Activated naive CD4-positive, alpha-beta T cell treated with anti-CD3 and anti-CD28 coated beads for 36 hours (primary cell): ENCODE measurements around the gene STEAP1B. TPM values are rescaled to one million over a fixed set of nuclear protein-coding genes. Genes with fewer than 3 reads are reported as not detected.
"Not testable (repeated sequence)": the region's sequence is repeated elsewhere in the genome, so short reads cannot be mapped to it uniquely, and the experiment has no call there.

ENCODE experiments used
- CTCF ChIA-PET: fragments of 350-600 bp; sonication (Branson Sonifier 250); formaldehyde crosslinking; loops from one replicate; lab custom pipeline; 2021; ENCODE audit warnings: antibody characterized with exemption; lab: Charles Lee
- DNase-seq: peaks from one replicate; pipeline ENCODE4 v3.0.0-alpha.2; 2020
- H3K27ac Mint-ChIP-seq: one replicate; pipeline ENCODE4 v1.8.0; 2021; ENCODE audit warnings: mild to moderate bottlenecking, mixed read lengths
- H3K27me3 Mint-ChIP-seq: one replicate; pipeline ENCODE4 v1.8.0; 2021; ENCODE audit warnings: low read depth, mixed read lengths
- H3K36me3 Mint-ChIP-seq: one replicate; pipeline ENCODE4 v1.8.0; 2021; ENCODE audit warnings: low read depth, mixed read lengths
- H3K4me1 Mint-ChIP-seq: one replicate; pipeline ENCODE4 v1.8.0; 2021; ENCODE audit warnings: low read depth, mixed read lengths
- H3K4me3 Mint-ChIP-seq: one replicate; pipeline ENCODE4 v1.8.0; 2021; ENCODE audit warnings: mild to moderate bottlenecking, moderate library complexity, mixed read lengths
- H3K9me3 Mint-ChIP-seq: one replicate; pipeline ENCODE4 v1.8.0; 2021; ENCODE audit warnings: mixed read lengths
- intact Hi-C: fragments of 100-400 bp; cut with micrococcal nuclease; formaldehyde crosslinking; loops from one replicate; pipeline ENCODE4 v1.15.1; 2023
- total RNA-seq, 2 experiments: library from RNA; stranded (reverse); gene quantifications; one replicate each; pipeline ENCODE4 v1.2.3, GENCODE V29; 2021

The STEAP1B gene
- total RNA-seq, 2 experiments from 2014 or later: 0.19 TPM; not detected in 1

DNA sequence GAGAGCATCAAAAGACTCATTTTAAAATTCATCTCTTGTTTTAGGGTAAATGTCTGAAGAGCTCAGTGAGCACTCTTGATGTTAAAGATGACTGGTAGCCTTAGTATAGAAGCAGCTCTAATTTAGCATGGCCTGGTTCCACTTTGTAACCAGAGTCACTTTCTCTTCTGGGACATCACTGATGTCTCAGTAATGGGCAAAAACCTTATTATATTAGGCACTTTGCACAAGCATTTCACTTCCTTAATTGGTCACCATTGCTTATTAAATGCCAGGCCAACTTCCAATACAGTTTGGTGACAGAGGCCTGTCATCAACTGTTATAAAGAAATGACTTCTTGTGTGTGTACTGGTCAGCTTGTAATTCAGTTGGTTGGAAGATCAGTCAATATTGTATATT is 53.0 kb downstream of the STEAP1B start:
- no peak overlapping the region for H3K27ac Mint-ChIP-seq
- peaks cover 14% of the 10 kb centered on the region for H3K27me3 Mint-ChIP-seq
- no peak overlapping the region for H3K4me3 Mint-ChIP-seq
- H3K9me3 Mint-ChIP-seq: no peaks in the 10 kb centered on the region
- DNase-seq: no peak
- CTCF ChIA-PET: no interaction called here
- H3K36me3 Mint-ChIP-seq: no peaks in the 10 kb centered on the region
- peaks cover 18% of the 10 kb centered on the region for H3K4me1 Mint-ChIP-seq
- intact Hi-C loops: loop anchor here (2.0 to 5.0 kb wide), 3 partner anchors 216 to 1145 kb away; no protein-coding TSS in a partner anchor

DNA sequence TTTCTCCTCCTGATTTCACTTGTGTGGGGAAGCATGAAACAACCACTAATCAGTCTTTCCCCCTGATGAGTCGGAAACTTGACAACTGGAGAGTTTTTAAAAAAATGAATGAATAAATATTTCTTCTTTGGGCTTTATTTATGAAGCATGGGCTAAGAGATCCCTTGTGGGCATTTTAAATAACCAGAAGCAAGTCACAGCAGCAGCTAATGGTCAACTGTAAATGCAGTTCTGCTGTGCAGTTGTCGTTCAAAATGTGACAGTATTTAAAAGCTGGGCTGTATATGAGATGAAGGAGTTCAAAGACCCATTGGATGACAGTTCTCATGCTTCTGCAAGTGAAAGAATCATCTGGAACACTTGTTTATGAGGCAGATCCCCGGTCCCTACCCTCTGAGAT is 54.1 kb downstream of the STEAP1B start:
- H3K27me3 Mint-ChIP-seq: peaks cover 5% of the 10 kb centered on the region
- intact Hi-C loops: loop anchor here (2.0 to 5.0 kb wide), 3 partner anchors 217 to 1146 kb away; no protein-coding TSS in a partner anchor
- no peaks in the 10 kb centered on the region for H3K9me3 Mint-ChIP-seq
- CTCF ChIA-PET: interaction anchor here (0.5 to 0.9 kb wide), 3 partner anchors 10 to 336 kb away, joined by 3 to 4 read pairs (median 4); no protein-coding TSS in a partner anchor
- DNase-seq: no peak
- H3K4me3 Mint-ChIP-seq: no peak overlapping the region
- no peak overlapping the region for H3K27ac Mint-ChIP-seq
- no peaks in the 10 kb centered on the region for H3K36me3 Mint-ChIP-seq
- H3K4me1 Mint-ChIP-seq: peaks cover 18% of the 10 kb centered on the region

DNA sequence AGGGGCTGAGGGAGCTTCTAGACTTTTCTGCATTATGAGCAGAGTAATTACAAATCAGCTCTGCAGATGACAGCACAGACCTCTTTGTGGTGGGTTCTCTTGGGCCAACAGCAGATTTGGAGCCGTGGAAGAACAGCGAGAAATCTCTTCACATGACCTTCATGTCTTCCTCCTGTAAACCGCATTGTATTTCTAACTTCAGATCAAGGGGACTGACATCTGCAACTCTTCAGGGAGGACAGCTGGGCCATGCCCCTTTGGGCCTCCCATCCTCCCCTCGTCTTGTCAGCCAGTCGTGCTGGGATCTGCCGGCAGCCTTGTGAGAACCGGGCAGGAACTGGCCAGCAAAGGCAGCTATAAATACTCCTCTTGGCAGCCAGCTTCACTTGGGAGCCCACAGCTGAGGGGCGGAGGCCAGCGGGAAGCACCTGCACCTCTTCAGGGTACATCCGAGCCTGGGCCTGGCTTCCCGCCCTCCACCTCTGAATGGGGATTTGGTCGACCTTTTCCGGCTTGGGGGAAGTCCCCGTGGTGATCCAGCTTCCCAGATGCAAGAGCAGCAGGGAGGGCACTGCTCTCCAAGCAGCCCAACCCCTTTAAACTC is 54.7 kb downstream of the STEAP1B start:
- peak; percentile 24 for DNase-seq
- Mint-ChIP-seq H3K36me3 (no peaks in the 10 kb centered on the region), H3K4me3 (no peak overlapping the region), H3K27ac (no peak overlapping the region), H3K27me3 (peaks cover 3% of the 10 kb centered on the region), H3K9me3 (no peaks in the 10 kb centered on the region), H3K4me1 (peaks cover 18% of the 10 kb centered on the region)
- CTCF ChIA-PET: interaction anchor here (0.5 to 1.1 kb wide), 4 partner anchors 10 to 335 kb away, joined by 3 to 4 read pairs (median 4); no protein-coding TSS in a partner anchor
- intact Hi-C loops: loop anchor here (5.0 kb wide), 2 partner anchors 927 to 1147 kb away; no protein-coding TSS in a partner anchor

DNA sequence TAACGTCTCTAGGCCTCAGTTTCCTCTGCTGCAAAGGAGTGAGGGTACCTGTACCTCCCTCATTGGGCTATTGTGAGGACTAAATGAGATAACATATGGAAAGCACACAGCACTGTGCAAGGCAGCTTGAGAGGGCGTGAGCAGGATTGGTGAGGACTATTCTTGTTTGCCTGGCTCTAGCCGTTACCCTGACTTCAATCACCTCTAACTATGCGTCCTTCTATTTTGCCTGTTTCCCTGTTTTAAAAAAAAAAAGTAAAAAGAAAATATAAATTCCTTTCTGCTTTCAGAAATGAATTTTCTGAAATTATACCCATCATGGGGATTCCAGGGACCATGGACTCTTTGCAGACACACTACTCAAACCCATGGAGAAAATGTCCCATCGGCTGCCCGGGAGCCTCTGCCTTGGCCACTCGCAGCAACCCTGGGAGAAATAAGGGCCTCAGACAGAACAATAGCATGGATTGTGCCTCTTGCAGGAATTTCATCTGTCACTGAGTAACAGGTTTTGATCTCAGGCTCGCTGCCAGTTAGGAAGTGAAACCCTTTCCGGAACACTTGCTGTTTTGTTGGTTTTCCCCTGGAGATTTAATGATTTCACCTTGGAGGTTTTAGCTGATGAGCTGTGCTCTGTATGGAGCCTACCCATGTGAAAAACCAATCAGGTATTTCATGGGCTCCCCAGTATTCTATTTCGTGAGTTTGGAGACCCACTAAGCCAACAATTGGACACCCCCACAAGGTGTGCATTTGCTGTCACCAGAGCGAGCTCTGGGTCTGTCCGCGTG is 55.6 kb downstream of the STEAP1B start:
- Mint-ChIP-seq H3K27me3 (peaks cover 3% of the 10 kb centered on the region), H3K4me3 (no peak overlapping the region), H3K36me3 (no peaks in the 10 kb centered on the region), H3K9me3 (no peaks in the 10 kb centered on the region), H3K27ac (no peak overlapping the region), H3K4me1 (peaks cover 18% of the 10 kb centered on the region)
- CTCF ChIA-PET: interaction anchor here (1.1 kb wide), 1 partner anchor 165 kb away, joined by 3 read pairs; no protein-coding TSS in a partner anchor
- intact Hi-C loops: no loop called here
- DNase-seq: no peak

DNA sequence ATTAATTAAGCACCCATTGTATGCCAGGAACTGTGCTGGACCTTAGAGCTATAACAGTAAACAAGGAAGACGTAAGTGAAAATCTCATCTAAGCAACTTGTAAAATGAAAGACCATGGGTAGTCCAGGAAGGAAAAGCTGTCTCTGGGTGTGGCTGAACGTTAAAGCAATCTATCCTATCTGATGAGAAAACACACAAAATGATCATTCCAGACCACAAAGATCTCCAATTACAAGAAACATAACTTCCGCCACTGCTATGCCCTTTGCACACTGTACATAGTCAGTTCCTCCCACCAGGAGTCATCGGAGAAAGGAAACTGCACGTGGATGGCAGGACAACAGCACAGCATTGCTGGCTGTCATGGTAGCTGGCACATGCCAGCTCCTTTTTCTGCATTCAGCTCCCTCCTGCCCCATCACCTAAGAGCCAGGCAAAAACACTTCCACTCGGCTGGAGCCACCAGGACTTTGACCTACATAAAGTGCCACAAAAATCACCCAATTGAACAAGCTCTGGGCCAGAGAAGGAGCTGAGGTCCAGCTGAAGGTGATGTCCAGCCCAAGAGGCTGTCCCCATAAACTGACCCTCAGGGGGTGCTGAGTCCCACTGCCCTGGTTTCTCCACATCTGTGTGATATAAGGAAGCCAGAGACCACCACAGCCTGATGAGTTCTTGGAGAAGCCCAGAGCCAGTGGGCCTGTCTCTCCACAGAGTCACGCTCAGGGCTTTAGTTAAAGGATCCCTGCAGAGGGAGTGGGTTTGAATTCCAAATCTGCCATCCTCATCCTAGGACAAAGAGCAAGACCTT is 56.4 kb downstream of the STEAP1B start:
- peaks cover 18% of the 10 kb centered on the region for H3K4me1 Mint-ChIP-seq
- H3K4me3 Mint-ChIP-seq: no peak overlapping the region
- intact Hi-C loops: no loop called here
- H3K36me3 Mint-ChIP-seq: no peaks in the 10 kb centered on the region
- no peak overlapping the region for H3K27ac Mint-ChIP-seq
- peaks cover 3% of the 10 kb centered on the region for H3K27me3 Mint-ChIP-seq
- no peaks in the 10 kb centered on the region for H3K9me3 Mint-ChIP-seq
- CTCF ChIA-PET: interaction anchor here (1.1 kb wide), 1 partner anchor 340 kb away, joined by 3 read pairs; no protein-coding TSS in a partner anchor
- DNase-seq: no peak

DNA sequence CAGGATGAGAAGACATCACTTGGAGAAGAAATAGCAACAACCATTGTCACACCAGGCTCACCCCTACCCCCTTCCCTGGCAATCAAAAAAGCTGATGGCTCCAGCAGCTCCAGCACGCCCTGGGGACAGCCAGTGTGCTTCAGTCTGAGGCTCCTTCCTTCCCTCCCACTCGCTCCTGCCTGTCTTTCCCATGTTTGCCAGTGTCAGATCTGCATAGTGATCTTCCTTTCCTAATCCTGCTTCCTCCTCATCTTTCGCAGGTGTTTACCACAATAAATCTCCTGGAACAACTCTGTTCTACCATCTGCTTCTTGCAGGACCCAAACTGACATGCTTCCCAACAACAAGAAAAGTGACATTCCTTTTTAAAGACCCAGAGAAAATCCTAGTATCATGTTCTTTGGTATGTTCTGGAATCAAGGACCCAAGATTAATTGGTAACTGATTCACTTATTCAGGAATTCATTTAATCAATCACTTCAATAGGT is 57.1 kb downstream of the STEAP1B start:
- Mint-ChIP-seq H3K36me3 (no peaks in the 10 kb centered on the region), H3K4me1 (peaks cover 18% of the 10 kb centered on the region), H3K27ac (no peak overlapping the region), H3K9me3 (no peaks in the 10 kb centered on the region), H3K27me3 (peaks cover 3% of the 10 kb centered on the region), H3K4me3 (no peak overlapping the region)
- CTCF ChIA-PET: interaction anchor here (0.6 to 1.1 kb wide), 2 partner anchors 122 to 339 kb away, joined by 3 read pairs; no protein-coding TSS in a partner anchor
- no peak for DNase-seq
- intact Hi-C loops: no loop called here

DNA sequence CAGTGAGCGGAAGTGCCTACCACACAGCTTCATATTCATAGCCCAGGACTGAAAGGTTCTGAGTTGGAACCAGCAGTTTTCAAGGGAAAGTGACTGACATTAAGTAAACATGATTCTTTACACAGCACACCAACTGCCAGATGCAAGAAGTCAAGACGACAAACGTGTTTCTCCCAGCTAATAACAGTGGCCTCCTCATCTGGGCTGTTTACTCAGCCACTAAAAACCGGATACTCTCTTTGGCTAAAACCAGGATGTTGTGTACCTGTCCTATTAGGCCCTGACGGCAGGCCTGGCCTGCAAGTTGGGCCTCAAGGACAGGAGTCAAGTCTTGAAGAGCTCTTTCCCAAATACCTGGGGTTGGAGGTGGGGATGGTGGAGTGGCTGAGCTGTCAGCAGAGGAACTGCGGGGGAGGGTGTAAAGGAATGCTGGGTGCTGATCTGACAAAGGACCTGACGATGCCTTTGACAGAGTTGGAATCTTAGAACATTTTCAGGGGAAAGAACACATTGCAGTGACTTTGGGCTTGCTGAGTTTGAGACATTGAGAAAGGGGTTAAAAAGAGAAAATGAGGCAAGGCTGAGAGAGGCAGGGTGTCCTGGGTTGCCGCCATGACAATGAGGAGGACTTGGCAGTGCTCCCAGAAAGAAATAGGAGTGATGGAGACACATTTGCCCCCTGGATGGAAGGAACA is 57.7 kb downstream of the STEAP1B start:
- Mint-ChIP-seq H3K27ac (no peak overlapping the region), H3K36me3 (no peaks in the 10 kb centered on the region), H3K4me1 (peaks cover 18% of the 10 kb centered on the region), H3K9me3 (no peaks in the 10 kb centered on the region), H3K27me3 (peaks cover 3% of the 10 kb centered on the region), H3K4me3 (no peak overlapping the region)
- DNase-seq: no peak
- CTCF ChIA-PET: interaction anchor here (0.6 to 1.1 kb wide), 3 partner anchors 122 to 339 kb away, joined by 3 to 4 read pairs (median 3); no protein-coding TSS in a partner anchor
- intact Hi-C loops: no loop called here

DNA sequence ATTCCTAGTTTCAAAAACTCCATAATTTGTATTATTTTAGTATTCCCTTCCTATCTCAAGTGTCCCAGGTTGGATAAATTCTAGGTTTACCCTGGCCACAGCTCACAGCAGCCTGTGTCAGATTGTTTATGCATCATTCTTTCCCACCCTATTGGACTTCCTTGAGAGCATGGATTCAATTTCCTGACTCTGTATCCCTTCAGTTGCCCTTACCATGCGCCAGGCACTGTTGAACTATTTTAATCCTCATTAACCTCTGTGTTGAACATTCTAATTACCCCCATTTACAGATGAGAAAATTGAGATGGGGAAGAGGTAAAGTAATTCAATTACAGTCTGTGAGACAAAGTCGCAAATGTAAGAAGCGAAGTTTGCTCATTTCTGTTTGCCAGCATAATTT is 58.8 kb downstream of the STEAP1B start:
- no peak overlapping the region for H3K4me3 Mint-ChIP-seq
- DNase-seq: no peak
- no peak overlapping the region for H3K27ac Mint-ChIP-seq
- CTCF ChIA-PET: no interaction called here
- intact Hi-C loops: no loop called here
- H3K4me1 Mint-ChIP-seq: peaks cover 18% of the 10 kb centered on the region
- no peaks in the 10 kb centered on the region for H3K36me3 Mint-ChIP-seq
- H3K27me3 Mint-ChIP-seq: peaks cover 3% of the 10 kb centered on the region
- H3K9me3 Mint-ChIP-seq: no peaks in the 10 kb centered on the region

DNA sequence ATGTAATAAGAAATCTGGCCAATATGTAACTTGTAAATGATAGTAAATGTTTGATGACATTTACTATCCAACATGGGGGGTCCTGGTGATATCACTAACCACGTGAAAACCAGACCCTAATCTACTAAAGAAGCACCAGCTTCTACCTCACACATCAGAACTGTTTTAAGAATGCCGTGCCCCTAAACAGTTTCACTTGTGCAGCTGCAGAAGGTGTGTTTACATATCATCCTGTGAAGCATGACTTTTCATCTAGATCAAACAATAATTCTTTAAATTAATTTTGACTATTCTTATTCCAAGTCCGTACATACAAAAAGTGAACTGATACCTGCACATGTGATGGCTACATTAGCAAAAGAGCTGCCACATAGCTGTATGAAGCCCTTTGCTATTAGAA is 61.0 kb downstream of the STEAP1B start:
- intact Hi-C loops: no loop called here
- Mint-ChIP-seq H3K36me3 (no peaks in the 10 kb centered on the region), H3K9me3 (no peaks in the 10 kb centered on the region), H3K27ac (no peak overlapping the region), H3K27me3 (peaks cover 3% of the 10 kb centered on the region), H3K4me1 (no peaks in the 10 kb centered on the region), H3K4me3 (no peak overlapping the region)
- DNase-seq: no peak
- CTCF ChIA-PET: interaction anchor here (0.6 to 1.4 kb wide), 3 partner anchors 8 to 24 kb away, joined by 3 read pairs; no protein-coding TSS in a partner anchor

DNA sequence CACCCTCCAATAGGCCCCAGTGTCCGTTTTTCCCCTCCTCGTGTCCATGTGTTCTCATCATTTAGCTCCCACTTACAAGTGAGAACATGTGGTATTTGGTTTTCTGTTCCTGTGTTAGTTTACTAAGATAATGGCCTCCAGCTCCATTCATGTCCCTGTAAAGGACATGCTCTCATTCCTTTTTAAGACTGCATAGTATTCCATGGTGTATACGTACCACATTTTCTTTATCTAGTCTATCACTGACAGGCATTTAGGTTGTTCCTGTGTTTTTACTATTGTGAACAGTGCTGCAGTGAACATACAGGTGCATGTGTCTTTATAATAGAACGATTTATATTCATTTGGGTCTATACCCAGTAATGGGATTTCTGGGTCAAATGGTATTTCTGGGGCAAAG is 63.4 kb downstream of the STEAP1B start:
- DNase-seq, H3K4me3 Mint-ChIP-seq, H3K9me3 Mint-ChIP-seq, intact Hi-C loops, CTCF ChIA-PET, H3K27ac Mint-ChIP-seq, H3K36me3 Mint-ChIP-seq, H3K4me1 Mint-ChIP-seq, H3K27me3 Mint-ChIP-seq: not testable (repeated sequence)

DNA sequence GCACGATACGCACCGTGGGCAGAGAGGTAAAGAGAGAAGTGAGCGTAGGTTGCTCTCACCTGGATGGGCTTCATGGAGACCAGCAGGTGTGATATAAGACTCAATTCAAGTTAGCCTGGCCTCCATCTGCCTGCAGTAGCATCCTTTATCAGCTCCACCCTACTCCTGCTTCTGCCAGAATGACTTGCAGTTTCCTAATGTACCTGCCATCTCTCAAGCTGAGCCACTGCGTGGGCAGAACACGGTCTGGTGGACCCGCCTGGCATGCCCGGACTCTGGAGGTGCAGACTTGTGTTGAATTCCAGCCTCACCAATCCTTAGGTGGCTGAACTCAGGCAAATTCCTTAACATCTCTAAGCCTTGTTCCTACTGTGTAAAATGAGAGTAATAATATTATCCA is 64.3 kb downstream of the STEAP1B start:
- intact Hi-C loops: no loop called here
- no peak overlapping the region for H3K4me3 Mint-ChIP-seq
- CTCF ChIA-PET: interaction anchor here (0.9 kb wide), 1 partner anchor 10 kb away, joined by 3 read pairs; no protein-coding TSS in a partner anchor
- H3K9me3 Mint-ChIP-seq: no peaks in the 10 kb centered on the region
- H3K27ac Mint-ChIP-seq: no peak overlapping the region
- no peaks in the 10 kb centered on the region for H3K36me3 Mint-ChIP-seq
- no peaks in the 10 kb centered on the region for H3K4me1 Mint-ChIP-seq
- DNase-seq: no peak
- H3K27me3 Mint-ChIP-seq: no peaks in the 10 kb centered on the region
